Keratinocyte (primary cell): ENCODE measurements around the gene CHD9. TPM values are rescaled to one million over a fixed set of nuclear protein-coding genes. Genes with fewer than 3 reads are reported as not detected.

Experiments
- DNase-seq: peaks from one replicate; pipeline ENCODE4 v3.0.0-alpha.2; 2011; ENCODE audit warnings: low read depth, missing footprints, low spot score
- FAIRE-seq: peaks from 2 replicates; lab custom pipeline; 2011; peaks lifted over from hg19 to GRCh38; lab: Jason Lieb, UNC
- H2AFZ ChIP-seq: 2 replicates; pipeline ENCODE4 v1.6.0; 2012; ENCODE audit warnings: low read length, control low read depth, inconsistent platforms; ENCODE audit not compliant: control insufficient read depth
- H3K27ac ChIP-seq: 2 replicates; pipeline ENCODE4 v1.5.1; 2011; ENCODE audit warnings: low read length; ENCODE audit not compliant: control insufficient read depth, insufficient read depth
- H3K27me3 ChIP-seq: 3 replicates; pipeline ENCODE4 v1.6.0; 2011; ENCODE audit warnings: low read length; ENCODE audit not compliant: control insufficient read depth, insufficient read depth; ENCODE audit errors: extremely low read depth
- H3K36me3 ChIP-seq, 2 experiments: 2 replicates in 1 of 2; 3 replicates in 1 of 2; pipeline ENCODE4 v1.5.1; 2011; ENCODE audit warnings: low read length in 2 of 2, mild to moderate bottlenecking in 1 of 2; ENCODE audit not compliant: control insufficient read depth in 2 of 2, insufficient read depth in 2 of 2; ENCODE audit errors: extremely low read depth in 1 of 2
- H3K4me1 ChIP-seq: 3 replicates; pipeline ENCODE4 v1.5.1; 2011; ENCODE audit warnings: low read length; ENCODE audit not compliant: control insufficient read depth, insufficient read depth; ENCODE audit errors: extremely low read depth
- H3K4me2 ChIP-seq: 3 replicates; pipeline ENCODE4 v1.6.0; 2011; ENCODE audit warnings: low read depth, low read length; ENCODE audit not compliant: control insufficient read depth, insufficient read depth; ENCODE audit errors: extremely low read depth
- H3K4me3 ChIP-seq, 3 experiments: fragments of 200-600 bp in 1 of 3; sonication (generic) in 1 of 3; 2 replicates in 2 of 3; 3 replicates in 1 of 3; pipeline ENCODE4 v1.5.1; 2011 to 2016; ENCODE audit warnings: low read length in 3 of 3, mild to moderate bottlenecking in 3 of 3, control low read depth in 2 of 3, inconsistent platforms in 1 of 3, low read depth in 1 of 3, mixed read lengths in 1 of 3, mixed run types in 1 of 3, moderate library complexity in 1 of 3; ENCODE audit not compliant: control insufficient read depth in 2 of 3, insufficient read depth in 2 of 3; ENCODE audit errors: extremely low read depth in 1 of 3
- H3K79me2 ChIP-seq: 2 replicates; pipeline ENCODE4 v1.6.0; 2012; ENCODE audit warnings: low read length; ENCODE audit not compliant: control insufficient read depth, insufficient read depth
- H3K9ac ChIP-seq: 3 replicates; pipeline ENCODE4 v1.6.0; 2011; ENCODE audit warnings: low read length; ENCODE audit not compliant: control insufficient read depth, insufficient read depth; ENCODE audit errors: extremely low read depth
- H3K9me1 ChIP-seq: 3 replicates; pipeline ENCODE4 v1.6.0; 2011; ENCODE audit warnings: low read length; ENCODE audit not compliant: control insufficient read depth, insufficient read depth; ENCODE audit errors: extremely low read depth
- H3K9me3 ChIP-seq: 2 replicates; pipeline ENCODE4 v1.5.1; 2012; ENCODE audit warnings: low read depth, low read length; ENCODE audit not compliant: control insufficient read depth
- H4K20me1 ChIP-seq: 3 replicates; pipeline ENCODE4 v1.6.0; 2011; ENCODE audit warnings: low read length; ENCODE audit not compliant: control insufficient read depth, insufficient read depth; ENCODE audit errors: extremely low read depth
- CTCF ChIP-seq, 3 experiments: IDR thresholded peaks in 1 of 3; conservative IDR thresholded peaks in 1 of 3; optimal IDR thresholded peaks in 1 of 3; 2 replicates in 2 of 3; 3 replicates in 1 of 3; pipeline versions ENCODE3 to v1.5.1; 2011; ENCODE audit warnings: low read length in 3 of 3, mild to moderate bottlenecking in 3 of 3, moderate library complexity in 2 of 3, control low read depth in 1 of 3, inconsistent platforms in 1 of 3; ENCODE audit not compliant: insufficient read depth in 2 of 3; ENCODE audit errors: extremely low read depth in 1 of 3
- EZH2 ChIP-seq: IDR thresholded peaks from one replicate; pipeline ENCODE4 v1.6.1; 2012; ENCODE audit warnings: inconsistent platforms, mild to moderate bottlenecking, low read length, moderate library complexity
- dilution Hi-C: fragments of 300-500 bp; cut with MboI; formaldehyde crosslinking; loops from one replicate; pipeline ENCODE4 v1.7.0; 2020; ENCODE audit warnings: low sequenced_read_pairs; ENCODE audit not compliant: extremely low pct_ligation_motif_present
- polyA plus RNA-seq, 5 experiments: library from polyadenylated mRNA; depleted of rRNA in 3 of 5; stranded (reverse) in 3 of 5; stranded (forward) in 1 of 5; unstranded in 1 of 5; fragments of >200 nt; gene quantifications; 1 replicate in 1 of 5; 2 replicates in 3 of 5; 3 replicates in 1 of 5; pipeline versions ENCODE4 v1.2.1 to v1.2.3, GENCODE V29; 2011 to 2012; ENCODE audit warnings: missing spikeins in 2 of 5, low read depth in 1 of 5, low replicate concordance in 1 of 5

Gene CHD9
- polyA plus RNA-seq, 1 donor (not counting 4 experiments of a cell fraction or from before 2014, with no cell fraction given) = 32.8 TPM

GRCh38 chr16:53132406-53132805, 77.6 kb downstream of the CHD9 start:
- Histone ChIP-seq H3K9ac (peak overlapping the region; percentile 86), H4K20me1 (no peaks in the 10 kb centered on the region), H3K79me2 (peaks cover 32% of the 10 kb centered on the region), H3K36me3 (no peaks in the 10 kb centered on the region), H3K4me1 (peaks cover 9% of the 10 kb centered on the region), H3K27ac (peak overlapping the region; percentile 10), H2AFZ (no peak overlapping the region), H3K27me3 (no peaks in the 10 kb centered on the region), H3K4me2 (peak overlapping the region; percentile 74), H3K9me1 (no peaks in the 10 kb centered on the region), H3K4me3 (peak overlapping the region in 2 of 3 experiments; percentile 2 to 87), H3K9me3 (no peaks in the 10 kb centered on the region)
- no peak for TF ChIP-seq EZH2
- no peak for TF ChIP-seq CTCF (optimal IDR thresholded peaks at IDR 0.05 in 1 of 3, IDR thresholded peaks at IDR 0.05 in 1 of 3, conservative IDR thresholded peaks at IDR 0.05 in 1 of 3; ENCODE audit: extremely low read depth in 1 of 3, insufficient read depth in 2 of 3, low read length in 3 of 3)
- FAIRE-seq (no peak), DNase-seq (no peak)
- dilution Hi-C loops = no loop called here

GRCh38 chr16:53135329-53135728, 80.5 kb downstream of the CHD9 start:
- Histone ChIP-seq H3K36me3 (no peaks in the 10 kb centered on the region), H3K4me2 (no peak overlapping the region), H3K9ac (no peak overlapping the region), H3K9me3 (no peaks in the 10 kb centered on the region), H3K9me1 (no peaks in the 10 kb centered on the region), H3K27ac (no peak overlapping the region), H3K79me2 (peaks cover 44% of the 10 kb centered on the region), H3K4me3 (no peak overlapping the region), H3K27me3 (no peaks in the 10 kb centered on the region), H2AFZ (no peak overlapping the region), H3K4me1 (peaks cover 5% of the 10 kb centered on the region), H4K20me1 (no peaks in the 10 kb centered on the region)
- TF ChIP-seq CTCF (optimal IDR thresholded peaks at IDR 0.05 in 1 of 3, IDR thresholded peaks at IDR 0.05 in 1 of 3, conservative IDR thresholded peaks at IDR 0.05 in 1 of 3; ENCODE audit: extremely low read depth in 1 of 3, insufficient read depth in 2 of 3, low read length in 3 of 3) (no peak), EZH2 (no peak)
- dilution Hi-C loops = no loop called here
- FAIRE-seq (no peak), DNase-seq (no peak)
